Measurements from ENCODE around the gene MIOS. TPM values are rescaled to one million over a fixed set of nuclear protein-coding genes. Genes with fewer than 3 reads are reported as not detected.

Gene MIOS
- total and polyA plus RNA-seq, 11 donors = 5.7 to 30.8 (median 22.3) TPM

- 93 to 100% (median 95%) methylated on average over 1 of the region's 1 CpG for WGBS, 4 donors
- no peak for TF ChIP-seq POLR2A (IDR thresholded peaks at IDR 0.05)
- TF ChIP-seq, protein P1, sequence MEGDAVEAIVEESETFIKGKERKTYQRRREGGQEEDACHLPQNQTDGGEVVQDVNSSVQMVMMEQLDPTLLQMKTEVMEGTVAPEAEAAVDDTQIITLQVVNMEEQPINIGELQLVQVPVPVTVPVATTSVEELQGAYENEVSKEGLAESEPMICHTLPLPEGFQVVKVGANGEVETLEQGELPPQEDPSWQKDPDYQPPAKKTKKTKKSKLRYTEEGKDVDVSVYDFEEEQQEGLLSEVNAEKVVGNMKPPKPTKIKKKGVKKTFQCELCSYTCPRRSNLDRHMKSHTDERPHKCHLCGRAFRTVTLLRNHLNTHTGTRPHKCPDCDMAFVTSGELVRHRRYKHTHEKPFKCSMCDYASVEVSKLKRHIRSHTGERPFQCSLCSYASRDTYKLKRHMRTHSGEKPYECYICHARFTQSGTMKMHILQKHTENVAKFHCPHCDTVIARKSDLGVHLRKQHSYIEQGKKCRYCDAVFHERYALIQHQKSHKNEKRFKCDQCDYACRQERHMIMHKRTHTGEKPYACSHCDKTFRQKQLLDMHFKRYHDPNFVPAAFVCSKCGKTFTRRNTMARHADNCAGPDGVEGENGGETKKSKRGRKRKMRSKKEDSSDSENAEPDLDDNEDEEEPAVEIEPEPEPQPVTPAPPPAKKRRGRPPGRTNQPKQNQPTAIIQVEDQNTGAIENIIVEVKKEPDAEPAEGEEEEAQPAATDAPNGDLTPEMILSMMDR (IDR thresholded peaks at IDR 0.05) = no peak
Observed at GRCh38 chr7:7612519-7612918, 45.8 kb downstream of the MIOS start.

GRCh38 chr7:7613210-7613609, 46.5 kb downstream of the MIOS start:
- ATAC-seq (no peak), DNase-seq (no peak)
- Histone ChIP-seq H3K27me3 (no peaks in the 10 kb centered on the region), H3K9me3 (no peaks in the 10 kb centered on the region), H3K36me3 (peaks cover 0 to 22% (median 9%) of the 10 kb centered on the region in 9 donors), H3K4me1 (no peaks in the 10 kb centered on the region), H3K27ac (no peak overlapping the region), H3K4me3 (no peak overlapping the region)
- TF ChIP-seq POLR2A (IDR thresholded peaks at IDR 0.05) = no peak
- TF ChIP-seq, protein P1 (IDR thresholded peaks at IDR 0.05) = no peak
- intact Hi-C loops (cut with DNase I) = no loop called here
- WGBS, 4 donors = 90 to 96% (median 95%) methylated on average over 1 of the region's 1 CpG

More at GRCh38 chr7:7612519-7612918, 45.8 kb downstream of the MIOS start:
- H3K4me1 ChIP-seq = no peaks in the 10 kb centered on the region
- H3K27me3 ChIP-seq = no peaks in the 10 kb centered on the region
- no peak for DNase-seq
- H3K36me3 ChIP-seq = peaks cover 0 to 29% (median 15%) of the 10 kb centered on the region in 9 donors
- no peak overlapping the region for H3K4me3 ChIP-seq
- H3K9me3 ChIP-seq = no peaks in the 10 kb centered on the region
- intact Hi-C loops (cut with DNase I) = no loop called here
- no peak for ATAC-seq
- H3K27ac ChIP-seq = no peak overlapping the region

DNA sequence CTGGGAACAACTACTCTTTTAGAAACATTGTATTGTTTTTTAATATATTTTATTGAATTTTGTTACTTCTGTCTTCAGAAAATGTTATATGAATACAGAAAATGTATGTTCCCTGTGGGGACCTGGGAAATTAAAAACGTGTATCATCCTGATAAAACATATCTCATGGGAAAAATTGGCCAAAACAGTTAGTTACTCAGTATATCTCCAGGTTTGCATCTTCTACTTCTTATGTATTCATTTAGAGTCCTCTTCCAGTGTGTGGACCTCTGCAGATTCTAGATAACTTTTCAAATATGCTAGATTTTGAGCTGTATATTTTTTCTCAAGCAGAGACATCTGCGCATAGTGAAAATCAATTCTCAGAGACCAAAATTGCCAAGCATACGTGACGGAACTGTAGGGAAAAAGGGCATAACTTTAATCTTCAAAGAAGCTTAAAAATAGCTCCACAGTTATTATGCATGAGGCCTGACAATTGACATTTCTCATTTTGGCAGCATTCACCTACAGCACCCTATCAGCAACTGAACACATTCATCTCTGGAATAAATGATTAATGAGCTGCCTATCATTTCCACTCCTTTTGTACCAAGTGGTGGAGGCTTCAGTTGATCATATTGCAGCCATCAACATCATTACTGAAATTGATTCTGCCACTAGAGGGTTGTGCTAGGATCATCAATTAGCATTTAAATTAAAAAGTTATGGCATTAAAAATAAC, 47.5 kb downstream of the MIOS start:
- Histone ChIP-seq H3K4me1 (no peaks in the 10 kb centered on the region), H3K27ac (no peak overlapping the region), H3K9me3 (no peaks in the 10 kb centered on the region), H3K36me3 (peaks cover 0 to 12% (median 0%) of the 10 kb centered on the region in 9 donors), H3K4me3 (no peak overlapping the region), H3K27me3 (no peaks in the 10 kb centered on the region)
- no peak for TF ChIP-seq POLR2A (IDR thresholded peaks at IDR 0.05)
- TF ChIP-seq, protein P1 (IDR thresholded peaks at IDR 0.05) = no peak
- DNase-seq (no peak), ATAC-seq (peak in 1 of 4 donors; percentile 36)
- intact Hi-C loops (cut with DNase I) = no loop called here
- 55 to 67% (median 59%) methylated on average over 4 of the region's 4 CpGs for WGBS, 4 donors

- no peak overlapping the region for H3K27ac ChIP-seq
- ATAC-seq (no peak), DNase-seq (no peak)
- H3K36me3 ChIP-seq = no peaks in the 10 kb centered on the region
- no peak overlapping the region for H3K4me3 ChIP-seq
- no peaks in the 10 kb centered on the region for H3K9me3 ChIP-seq
- H3K27me3 ChIP-seq = no peaks in the 10 kb centered on the region
- no peak for TF ChIP-seq POLR2A (IDR thresholded peaks at IDR 0.05)
- TF ChIP-seq, protein P1 (IDR thresholded peaks at IDR 0.05) = no peak
- no peaks in the 10 kb centered on the region for H3K4me1 ChIP-seq
- intact Hi-C loops (cut with DNase I) = no loop called here
- 74 to 86% (median 82%) methylated on average over 3 of the region's 3 CpGs for WGBS, 4 donors
Observed at GRCh38 chr7:7617550-7617949, 50.9 kb downstream of the MIOS start.
